ENCODE data around the gene PIH1D2.
"Not testable (repeated sequence)": the region's sequence is repeated elsewhere in the genome, so short reads cannot be mapped to it uniquely, and the experiment has no call there.

PIH1D2 gene

DNA sequence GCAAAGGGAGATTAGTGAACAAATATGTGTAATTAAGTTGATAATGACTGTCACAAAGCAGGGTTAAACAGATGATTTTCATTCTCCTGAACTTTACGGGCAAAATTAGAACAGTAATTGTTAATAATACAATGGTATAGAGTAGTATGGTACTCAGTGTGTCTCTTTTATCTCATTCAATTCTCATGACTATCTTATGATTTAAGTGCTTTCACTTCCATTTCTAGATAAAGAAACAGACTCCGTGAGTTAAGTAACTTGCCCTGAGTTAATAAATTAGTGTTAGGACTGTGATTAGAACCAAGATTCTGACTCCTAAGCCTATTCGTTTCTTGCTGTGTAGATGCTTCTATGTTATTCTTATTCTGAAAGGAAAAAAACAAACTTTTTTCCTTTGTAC is 22.0 kb downstream of the PIH1D2 start:
- no peak for DNase-seq (ENCODE audit: low spot score)

DNA sequence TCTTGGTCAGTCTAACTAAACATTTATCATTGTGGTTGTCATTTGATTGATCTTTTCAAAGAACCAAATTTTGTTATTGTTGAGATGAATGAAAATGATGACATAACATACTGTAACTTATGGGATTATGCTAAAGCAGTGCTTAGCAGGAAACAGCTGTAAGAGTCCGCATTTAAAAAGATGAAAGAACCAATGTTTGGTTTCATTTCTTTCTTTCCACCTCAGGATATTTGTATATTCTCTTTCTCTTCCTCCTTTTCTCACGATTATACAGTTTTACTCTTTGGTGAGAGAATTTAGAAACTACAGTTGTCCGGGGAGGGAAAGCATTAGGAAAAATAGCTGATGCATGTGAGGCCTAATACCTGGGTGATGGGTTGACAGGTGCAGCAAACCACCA is 23.1 kb downstream of the PIH1D2 start:
- DNase-seq (ENCODE audit: low spot score) = peak; percentile 54

DNA sequence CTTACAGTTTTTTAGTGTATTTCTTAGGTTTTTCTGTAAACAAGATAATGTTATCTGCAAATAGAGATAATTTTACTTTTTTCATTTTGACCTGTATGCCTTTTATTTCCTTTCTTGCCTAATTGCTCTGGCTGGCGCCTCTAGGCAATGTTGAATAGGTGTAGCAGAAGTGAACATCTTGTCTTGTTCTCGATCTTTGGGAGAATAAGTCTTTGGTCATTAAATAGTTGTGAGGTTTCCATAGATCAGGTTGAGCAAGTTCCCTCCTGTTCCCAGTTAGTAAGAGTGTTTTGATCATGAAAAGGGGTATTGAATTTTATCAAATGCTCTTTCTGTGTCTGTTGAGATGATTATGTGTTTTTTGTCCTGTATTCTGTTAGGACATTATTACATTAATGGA is 24.0 kb downstream of the PIH1D2 start:
- DNase-seq (ENCODE audit: low spot score) = no peak

GRCh38 chr11:112048256-112048655 is 25.6 kb downstream of the PIH1D2 start:
- not testable (repeated sequence) for DNase-seq (ENCODE audit: low spot score)

- not testable (repeated sequence) for DNase-seq (ENCODE audit: low spot score)
Observed at GRCh38 chr11:112046647-112047046, 27.2 kb downstream of the PIH1D2 start.

DNA sequence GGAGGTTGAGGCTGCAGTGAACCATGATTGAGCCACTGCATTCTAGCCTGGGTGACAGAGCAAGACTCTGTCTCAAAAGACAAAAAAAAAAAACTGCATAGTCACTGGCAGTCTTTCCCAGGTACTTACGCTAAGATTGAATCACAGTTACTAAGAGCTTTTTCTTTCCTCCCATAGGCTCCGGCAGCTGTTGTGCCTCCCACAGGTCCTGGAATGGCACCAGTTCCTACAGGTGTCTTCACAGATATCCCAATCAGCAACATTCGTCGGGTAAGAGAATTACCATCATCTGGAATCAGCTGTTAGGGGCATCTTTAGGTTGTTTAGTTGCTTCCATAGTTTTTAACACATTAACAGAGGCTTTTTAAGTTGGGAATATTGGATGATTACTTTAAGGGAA is 28.9 kb downstream of the PIH1D2 start:
- DNase-seq (ENCODE audit: low spot score) = no peak

DNA sequence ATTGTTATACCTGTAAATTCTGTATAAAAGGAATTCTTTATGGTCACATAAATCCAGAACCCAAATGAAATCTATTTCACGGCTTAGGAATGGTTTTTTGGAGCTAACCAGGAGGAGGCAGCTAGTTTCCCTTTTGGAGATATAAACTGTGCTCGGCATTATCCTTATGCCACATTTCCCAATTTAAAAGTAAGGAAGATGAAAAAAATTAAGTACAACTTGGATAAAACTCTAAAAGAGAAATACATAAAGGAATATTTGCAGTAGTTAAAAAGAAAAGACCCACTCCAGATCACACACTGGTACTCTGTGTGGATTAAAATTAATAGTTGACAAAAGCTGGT is 30.9 kb downstream of the PIH1D2 start:
- no peak for DNase-seq (ENCODE audit: low spot score)

DNA sequence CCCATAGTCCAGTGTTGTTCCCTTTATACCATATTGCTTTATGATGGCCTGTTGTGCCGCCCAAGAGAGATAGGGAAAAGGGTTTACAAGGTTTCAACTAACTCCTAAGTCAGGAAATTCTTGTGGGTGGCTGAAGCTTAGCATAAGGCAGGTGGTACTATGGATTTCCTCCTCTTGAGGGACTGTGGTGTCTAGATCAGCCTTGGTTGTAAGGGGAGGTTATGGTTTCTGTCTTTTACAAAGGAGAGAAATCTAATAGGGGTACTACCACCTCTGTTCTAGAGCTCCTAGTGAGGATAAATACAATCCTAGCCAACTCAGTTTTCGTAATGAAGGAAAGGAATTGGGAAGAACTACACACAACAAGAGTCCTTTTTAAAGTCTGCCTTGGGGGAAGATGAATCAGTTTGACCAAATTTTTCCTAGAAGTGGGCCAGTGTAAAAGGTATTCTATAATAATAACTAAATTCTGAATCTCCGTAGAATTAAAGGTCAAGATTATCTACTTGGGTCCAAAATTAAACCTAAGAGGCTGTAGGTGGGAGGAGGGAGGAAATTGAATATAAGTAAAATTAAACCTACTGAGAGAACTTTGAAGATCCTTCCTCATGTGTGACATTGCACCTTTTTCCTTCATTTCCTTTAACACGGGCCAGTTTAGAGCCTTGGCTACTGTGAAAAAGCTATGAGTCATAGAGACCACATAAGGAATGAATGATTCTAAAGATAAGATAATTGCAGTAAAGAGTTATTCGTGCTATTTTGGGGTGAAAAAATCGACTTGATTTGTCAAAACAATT is 31.5 kb downstream of the PIH1D2 start:
- DNase-seq (ENCODE audit: low spot score) = no peak

DNA sequence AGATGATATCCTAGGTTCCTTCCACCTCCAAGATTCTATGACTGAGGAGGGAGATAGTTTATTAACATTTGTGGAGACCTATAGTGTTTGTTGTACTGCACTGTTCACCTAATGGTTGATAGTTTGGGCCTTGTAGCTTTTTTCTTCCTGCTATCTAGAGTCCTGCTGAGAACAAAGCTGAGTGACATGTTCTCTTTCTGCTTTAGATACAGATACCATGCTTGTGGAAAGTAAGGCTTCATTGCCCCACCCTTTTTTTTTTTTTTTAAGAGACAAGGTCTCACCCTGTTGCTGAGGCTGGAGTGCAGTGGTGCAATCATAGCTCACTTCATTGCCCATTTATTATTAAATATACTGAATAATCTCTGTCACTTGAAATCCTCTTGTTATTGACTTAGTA is 36.3 kb downstream of the PIH1D2 start:
- DNase-seq (ENCODE audit: low spot score) = no peak

DNA sequence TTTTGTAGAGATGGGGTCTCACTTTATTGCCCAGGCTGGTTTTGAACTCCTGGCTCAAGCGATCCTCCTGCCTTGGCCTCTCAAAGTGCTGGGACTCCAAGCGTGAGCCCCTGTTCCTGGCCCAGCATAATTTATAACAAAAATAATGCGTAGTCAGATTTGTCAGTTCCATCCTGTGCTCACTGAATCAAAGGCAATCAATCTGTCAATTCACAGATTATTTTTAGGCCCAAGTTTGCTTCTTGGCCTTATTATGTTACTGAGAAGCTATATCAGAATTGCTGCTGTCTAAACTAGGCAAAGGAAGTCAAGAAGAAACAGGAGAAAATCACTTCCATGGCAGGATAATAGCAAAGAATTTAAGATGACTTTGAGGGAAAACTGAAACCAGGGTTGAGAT is 39.9 kb downstream of the PIH1D2 start:
- DNase-seq (ENCODE audit: low spot score) = no peak

- no peak for DNase-seq (ENCODE audit: low spot score)
Observed at GRCh38 chr11:112029460-112029859, 44.4 kb downstream of the PIH1D2 start.

DNA sequence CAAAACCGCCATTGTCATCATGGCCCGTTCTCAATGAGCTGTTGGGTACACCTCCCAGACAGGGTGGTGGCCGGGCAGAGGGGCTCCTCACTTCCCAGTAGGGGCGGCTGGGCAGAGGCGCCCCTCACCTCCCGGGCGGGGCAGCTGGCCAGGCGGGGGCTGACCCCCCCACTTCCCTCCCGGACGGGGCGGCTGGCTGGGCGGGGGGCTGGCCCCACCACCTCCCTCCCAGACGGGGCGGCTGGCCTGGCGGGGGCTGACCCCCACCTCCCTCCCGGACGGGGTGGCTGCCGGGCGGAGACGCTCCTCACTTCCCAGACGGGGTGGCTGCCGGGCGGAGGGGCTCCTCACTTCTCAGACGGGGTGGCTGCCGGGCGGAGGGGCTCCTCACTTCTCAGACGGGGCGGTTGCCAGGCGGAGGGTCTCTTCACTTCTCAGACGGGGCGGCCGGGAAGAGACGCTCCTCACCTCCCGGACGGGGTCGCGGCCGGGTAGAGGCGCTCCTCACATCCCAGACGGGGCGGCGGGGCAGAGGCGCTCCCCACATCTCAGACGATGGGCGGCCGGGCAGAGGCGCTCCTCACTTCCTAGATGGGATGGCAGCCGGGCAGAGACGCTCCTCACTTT is 46.9 kb downstream of the PIH1D2 start:
- DNase-seq (ENCODE audit: low spot score) = not testable (repeated sequence)

- DNase-seq (ENCODE audit: low spot score) = peak; percentile 38
Observed at GRCh38 chr11:112025707-112026106, 48.1 kb downstream of the PIH1D2 start.

- DNase-seq (ENCODE audit: low spot score) = peak; percentile 89
Observed at GRCh38 chr11:112024773-112025678, 48.8 kb downstream of the PIH1D2 start, which contains the start of gene DLAT. DLAT (plus strand) TSS chr11:112025408; CDS start chr11:112025473, 65 bp downstream.

- peak; percentile 77 for DNase-seq (ENCODE audit: low spot score)
Observed at GRCh38 chr11:112024178-112024772, 49.5 kb downstream of the PIH1D2 start.

DNA sequence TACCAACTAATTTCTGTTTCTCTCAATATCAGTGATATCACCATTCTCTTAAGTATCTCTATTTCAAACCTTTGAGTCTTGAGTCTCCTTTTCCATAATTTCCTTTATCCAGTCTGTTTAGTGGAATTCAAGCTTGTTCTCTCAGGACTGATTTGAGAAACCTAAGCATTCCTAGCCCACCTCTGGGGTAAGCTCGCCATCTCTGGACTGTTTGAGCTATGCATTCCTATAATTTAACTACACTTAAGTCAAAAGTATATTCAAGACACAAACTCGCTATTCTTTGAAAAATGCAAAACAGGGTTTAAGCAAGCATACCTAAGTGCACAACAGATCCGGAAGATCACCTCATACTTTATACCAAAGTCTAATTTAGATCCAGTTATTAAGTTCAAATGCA is 50.7 kb downstream of the PIH1D2 start:
- DNase-seq (ENCODE audit: low spot score) = peak; percentile 13

GRCh38 chr11:112019066-112019465 is 54.8 kb downstream of the PIH1D2 start:
- DNase-seq (ENCODE audit: low spot score) = no peak
